ENCODE measurements around the gene PAK1IP1.

DNA sequence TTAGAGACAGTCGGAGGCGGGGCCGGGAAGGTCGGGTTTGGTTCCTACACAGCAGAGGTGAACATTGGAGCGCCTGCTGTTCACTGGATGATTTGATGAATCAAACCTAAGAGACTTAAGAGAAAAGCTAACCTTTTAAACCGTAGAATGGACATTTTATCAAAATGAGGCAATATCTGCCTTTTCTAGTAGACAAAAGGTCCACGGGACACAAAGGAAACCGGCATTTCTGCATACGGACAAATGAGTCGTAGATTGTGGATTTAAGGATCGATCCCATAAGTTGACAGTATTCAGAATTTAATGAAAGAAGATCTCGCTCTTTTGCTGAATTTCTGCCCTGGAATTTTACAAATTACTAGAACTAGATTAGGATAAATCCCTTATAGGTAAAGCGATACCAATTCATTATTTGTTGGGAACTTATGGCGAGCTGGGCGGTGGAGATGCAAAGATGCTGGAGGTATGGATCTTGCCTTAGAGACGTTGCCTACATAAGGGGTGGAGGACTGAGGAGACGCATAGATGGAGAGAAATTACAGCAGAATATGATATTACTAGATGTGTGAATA, 400 bp downstream of the PAK1IP1 start:
- TF ChIP-seq, protein P1, sequence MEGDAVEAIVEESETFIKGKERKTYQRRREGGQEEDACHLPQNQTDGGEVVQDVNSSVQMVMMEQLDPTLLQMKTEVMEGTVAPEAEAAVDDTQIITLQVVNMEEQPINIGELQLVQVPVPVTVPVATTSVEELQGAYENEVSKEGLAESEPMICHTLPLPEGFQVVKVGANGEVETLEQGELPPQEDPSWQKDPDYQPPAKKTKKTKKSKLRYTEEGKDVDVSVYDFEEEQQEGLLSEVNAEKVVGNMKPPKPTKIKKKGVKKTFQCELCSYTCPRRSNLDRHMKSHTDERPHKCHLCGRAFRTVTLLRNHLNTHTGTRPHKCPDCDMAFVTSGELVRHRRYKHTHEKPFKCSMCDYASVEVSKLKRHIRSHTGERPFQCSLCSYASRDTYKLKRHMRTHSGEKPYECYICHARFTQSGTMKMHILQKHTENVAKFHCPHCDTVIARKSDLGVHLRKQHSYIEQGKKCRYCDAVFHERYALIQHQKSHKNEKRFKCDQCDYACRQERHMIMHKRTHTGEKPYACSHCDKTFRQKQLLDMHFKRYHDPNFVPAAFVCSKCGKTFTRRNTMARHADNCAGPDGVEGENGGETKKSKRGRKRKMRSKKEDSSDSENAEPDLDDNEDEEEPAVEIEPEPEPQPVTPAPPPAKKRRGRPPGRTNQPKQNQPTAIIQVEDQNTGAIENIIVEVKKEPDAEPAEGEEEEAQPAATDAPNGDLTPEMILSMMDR (conservative IDR thresholded peaks at IDR 0.05; ENCODE audit: low read depth, low read length): no peak
- TF ChIP-seq EZH2 (IDR thresholded peaks at IDR 0.05; ENCODE audit: low read length, unreplicated experiment): no peak
